ENCODE measurements around the gene PCSK2.

Gene PCSK2

GRCh38 chr20:17439616-17440296 is 212.9 kb downstream of the PCSK2 start:
- H3K36me3 ChIP-seq (ENCODE audit: control insufficient read depth, insufficient read depth, low read length) = no peaks in the 10 kb centered on the region
- H3K27me3 ChIP-seq (ENCODE audit: control insufficient read depth, insufficient read depth, low read length, poor library complexity, severe bottlenecking) = no peaks in the 10 kb centered on the region
- no peaks in the 10 kb centered on the region for H3K9me3 ChIP-seq (ENCODE audit: control insufficient read depth, low read length)
- WGBS, 2 experiments = 89 to 90% methylated on average over 8 of the region's 8 CpGs
- H3K4me3 ChIP-seq (ENCODE audit: insufficient read depth, low read depth, low read length) = no peak overlapping the region
- H3K27ac ChIP-seq (ENCODE audit: insufficient read depth, low read depth, low read length, poor library complexity, severe bottlenecking) = no peak overlapping the region
- no peaks in the 10 kb centered on the region for H3K4me1 ChIP-seq (ENCODE audit: control insufficient read depth, insufficient read depth, low read length)

DNA sequence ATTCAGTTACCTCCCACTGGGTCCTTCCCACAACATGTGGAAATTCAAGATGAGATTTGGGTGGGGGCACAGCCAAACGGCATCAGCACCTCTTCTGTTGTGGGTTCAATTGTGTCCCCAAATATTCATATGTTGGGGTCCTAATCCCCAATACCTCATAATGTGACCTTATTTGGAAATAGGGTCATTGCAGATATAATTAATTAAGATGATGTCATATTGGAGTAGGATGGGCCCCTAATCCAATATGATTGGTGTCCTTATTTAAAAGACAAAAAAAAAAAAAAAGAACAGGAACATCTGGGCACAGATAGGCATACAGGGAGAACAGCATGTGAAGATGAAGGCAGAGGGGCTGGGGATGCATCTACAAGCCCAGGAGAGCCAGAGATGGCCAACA is 214.9 kb downstream of the PCSK2 start:
- Histone ChIP-seq H3K36me3 (ENCODE audit: control insufficient read depth, insufficient read depth, low read length) (no peaks in the 10 kb centered on the region), H3K27me3 (ENCODE audit: control insufficient read depth, insufficient read depth, low read length, poor library complexity, severe bottlenecking) (no peaks in the 10 kb centered on the region), H3K4me1 (ENCODE audit: control insufficient read depth, insufficient read depth, low read length) (no peaks in the 10 kb centered on the region), H3K4me3 (ENCODE audit: insufficient read depth, low read depth, low read length) (no peak overlapping the region), H3K27ac (ENCODE audit: insufficient read depth, low read depth, low read length, poor library complexity, severe bottlenecking) (no peak overlapping the region), H3K9me3 (ENCODE audit: control insufficient read depth, low read length) (no peaks in the 10 kb centered on the region)
- WGBS, 2 experiments = 100% methylated on average over 1 of the region's 1 CpG

DNA sequence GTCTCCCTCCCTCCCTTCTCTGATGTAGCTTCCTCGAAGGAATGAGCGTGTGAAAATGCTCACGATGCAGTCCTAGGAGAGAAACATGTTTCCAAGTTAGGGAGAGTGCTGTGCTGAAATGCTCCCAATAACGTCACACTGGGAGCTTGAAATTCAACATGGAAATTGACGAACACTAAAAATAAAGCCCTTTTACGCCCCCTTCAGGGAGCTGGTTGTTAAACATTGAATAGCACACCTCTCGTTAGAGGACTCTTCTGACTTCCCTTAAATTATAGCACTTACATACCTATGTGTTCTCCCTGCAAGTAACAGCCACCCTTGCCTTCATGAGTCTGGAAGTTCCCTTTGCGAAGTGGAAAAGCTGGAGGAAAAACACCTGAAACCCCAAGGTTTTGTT is 215.7 kb downstream of the PCSK2 start:
- Histone ChIP-seq H3K27ac (ENCODE audit: insufficient read depth, low read depth, low read length, poor library complexity, severe bottlenecking) (no peak overlapping the region), H3K36me3 (ENCODE audit: control insufficient read depth, insufficient read depth, low read length) (no peaks in the 10 kb centered on the region), H3K4me3 (ENCODE audit: insufficient read depth, low read depth, low read length) (no peak overlapping the region), H3K9me3 (ENCODE audit: control insufficient read depth, low read length) (no peaks in the 10 kb centered on the region), H3K4me1 (ENCODE audit: control insufficient read depth, insufficient read depth, low read length) (no peaks in the 10 kb centered on the region), H3K27me3 (ENCODE audit: control insufficient read depth, insufficient read depth, low read length, poor library complexity, severe bottlenecking) (no peaks in the 10 kb centered on the region)
- 60 to 61% methylated on average over 8 of the region's 8 CpGs for WGBS, 2 experiments

- Histone ChIP-seq H3K27ac (ENCODE audit: insufficient read depth, low read depth, low read length, poor library complexity, severe bottlenecking) (no peak overlapping the region), H3K27me3 (ENCODE audit: control insufficient read depth, insufficient read depth, low read length, poor library complexity, severe bottlenecking) (no peaks in the 10 kb centered on the region), H3K9me3 (ENCODE audit: control insufficient read depth, low read length) (no peaks in the 10 kb centered on the region), H3K4me1 (ENCODE audit: control insufficient read depth, insufficient read depth, low read length) (no peaks in the 10 kb centered on the region), H3K36me3 (ENCODE audit: control insufficient read depth, insufficient read depth, low read length) (no peaks in the 10 kb centered on the region), H3K4me3 (ENCODE audit: insufficient read depth, low read depth, low read length) (no peak overlapping the region)
- WGBS, 2 experiments = 92 to 94% methylated on average over 11 of the region's 11 CpGs
These were observed 216.5 kb downstream of the PCSK2 start for GRCh38 chr20:17443131-17443858.

- WGBS, 2 experiments = 75 to 94% methylated on average over 1 to 2 of the region's 2 CpGs
- no peak overlapping the region for H3K27ac ChIP-seq (ENCODE audit: insufficient read depth, low read depth, low read length, poor library complexity, severe bottlenecking)
- H3K4me3 ChIP-seq (ENCODE audit: insufficient read depth, low read depth, low read length) = no peak overlapping the region
- no peaks in the 10 kb centered on the region for H3K27me3 ChIP-seq (ENCODE audit: control insufficient read depth, insufficient read depth, low read length, poor library complexity, severe bottlenecking)
- no peaks in the 10 kb centered on the region for H3K4me1 ChIP-seq (ENCODE audit: control insufficient read depth, insufficient read depth, low read length)
- H3K9me3 ChIP-seq (ENCODE audit: control insufficient read depth, low read length) = no peaks in the 10 kb centered on the region
- no peaks in the 10 kb centered on the region for H3K36me3 ChIP-seq (ENCODE audit: control insufficient read depth, insufficient read depth, low read length)
These were observed 217.3 kb downstream of the PCSK2 start for GRCh38 chr20:17444091-17444490.

GRCh38 chr20:17445543-17445942 is 218.7 kb downstream of the PCSK2 start:
- Histone ChIP-seq H3K27me3 (ENCODE audit: control insufficient read depth, insufficient read depth, low read length, poor library complexity, severe bottlenecking) (no peaks in the 10 kb centered on the region), H3K27ac (ENCODE audit: insufficient read depth, low read depth, low read length, poor library complexity, severe bottlenecking) (no peak overlapping the region), H3K36me3 (ENCODE audit: control insufficient read depth, insufficient read depth, low read length) (no peaks in the 10 kb centered on the region), H3K4me3 (ENCODE audit: insufficient read depth, low read depth, low read length) (no peak overlapping the region), H3K9me3 (ENCODE audit: control insufficient read depth, low read length) (no peaks in the 10 kb centered on the region), H3K4me1 (ENCODE audit: control insufficient read depth, insufficient read depth, low read length) (no peaks in the 10 kb centered on the region)
- 87 to 88% methylated on average over 13 of the region's 13 CpGs for WGBS, 2 experiments

DNA sequence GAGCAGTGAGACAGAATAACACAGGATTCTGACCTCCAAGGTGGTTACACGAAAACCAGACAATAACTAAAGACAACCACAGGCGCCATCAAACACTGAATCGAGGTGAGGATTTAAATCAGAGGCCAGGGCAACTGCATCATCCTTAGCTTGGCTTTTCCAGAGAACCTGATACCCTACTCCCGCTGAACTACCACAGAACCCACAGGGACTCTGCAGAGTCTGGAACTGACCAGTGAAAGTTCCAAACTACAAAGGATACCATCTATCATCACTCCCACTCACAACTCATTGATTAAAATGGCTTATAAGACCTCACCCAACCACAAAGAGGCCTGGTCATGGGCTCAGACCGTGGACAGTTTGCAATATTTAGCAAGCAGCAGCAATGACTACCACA is 219.3 kb downstream of the PCSK2 start:
- no peaks in the 10 kb centered on the region for H3K9me3 ChIP-seq (ENCODE audit: control insufficient read depth, low read length)
- no peak overlapping the region for H3K4me3 ChIP-seq (ENCODE audit: insufficient read depth, low read depth, low read length)
- H3K4me1 ChIP-seq (ENCODE audit: control insufficient read depth, insufficient read depth, low read length) = no peaks in the 10 kb centered on the region
- no peak overlapping the region for H3K27ac ChIP-seq (ENCODE audit: insufficient read depth, low read depth, low read length, poor library complexity, severe bottlenecking)
- no peaks in the 10 kb centered on the region for H3K27me3 ChIP-seq (ENCODE audit: control insufficient read depth, insufficient read depth, low read length, poor library complexity, severe bottlenecking)
- 92 to 95% methylated on average over 5 of the region's 5 CpGs for WGBS, 2 experiments
- H3K36me3 ChIP-seq (ENCODE audit: control insufficient read depth, insufficient read depth, low read length) = no peaks in the 10 kb centered on the region

DNA sequence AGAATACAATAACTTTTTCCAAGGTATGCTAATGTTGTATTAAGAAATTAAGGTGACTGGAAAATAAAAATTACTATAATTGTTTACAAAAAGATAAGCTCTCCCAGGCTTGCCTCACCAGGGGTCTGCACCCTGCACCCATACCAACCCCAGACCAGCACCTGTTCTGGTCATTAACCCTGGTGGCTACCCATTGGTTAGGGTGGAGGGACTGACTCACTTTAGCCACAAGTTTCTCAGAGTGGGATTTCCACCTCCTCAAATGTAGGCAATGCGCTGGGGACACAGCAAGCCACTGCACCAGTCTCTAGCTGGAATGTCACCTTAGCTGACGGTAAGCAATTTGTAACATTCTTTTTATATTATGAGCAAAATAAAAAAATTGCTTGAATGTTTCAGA is 221.2 kb downstream of the PCSK2 start:
- H3K27ac ChIP-seq (ENCODE audit: insufficient read depth, low read depth, low read length, poor library complexity, severe bottlenecking) = no peak overlapping the region
- 90 to 100% methylated on average over 1 to 2 of the region's 2 CpGs for WGBS, 2 experiments

DNA sequence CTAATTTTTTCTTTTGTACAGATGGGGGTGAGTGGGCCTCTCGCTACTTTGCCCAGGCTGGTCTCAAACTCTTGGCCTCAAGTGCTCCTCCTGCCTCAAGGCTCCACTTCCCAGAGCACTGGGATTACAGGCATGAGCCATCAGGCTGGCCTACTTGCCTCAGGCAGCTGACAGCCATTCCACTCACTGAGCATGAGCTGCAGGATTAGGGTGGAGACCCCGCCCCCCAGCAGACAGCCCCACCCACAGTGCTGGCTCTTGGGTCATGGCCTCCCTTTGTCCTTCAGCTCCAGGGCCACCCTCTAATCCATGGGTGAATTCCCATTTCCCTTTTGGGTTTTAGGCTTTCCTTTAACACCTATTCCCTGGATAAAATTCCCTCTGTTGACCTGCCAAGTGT is 222.2 kb downstream of the PCSK2 start:
- Histone ChIP-seq H3K9me3 (ENCODE audit: control insufficient read depth, low read length) (no peaks in the 10 kb centered on the region), H3K4me3 (ENCODE audit: insufficient read depth, low read depth, low read length) (no peak overlapping the region), H3K36me3 (ENCODE audit: control insufficient read depth, insufficient read depth, low read length) (no peaks in the 10 kb centered on the region), H3K4me1 (ENCODE audit: control insufficient read depth, insufficient read depth, low read length) (no peaks in the 10 kb centered on the region), H3K27me3 (ENCODE audit: control insufficient read depth, insufficient read depth, low read length, poor library complexity, severe bottlenecking) (no peaks in the 10 kb centered on the region), H3K27ac (ENCODE audit: insufficient read depth, low read depth, low read length, poor library complexity, severe bottlenecking) (no peak overlapping the region)
- WGBS, 2 experiments = 87 to 92% methylated on average over 2 of the region's 2 CpGs

More for the DNA sequence above, 221.2 kb downstream of the PCSK2 start:
- no peaks in the 10 kb centered on the region for H3K9me3 ChIP-seq (ENCODE audit: control insufficient read depth, low read length)
- H3K4me3 ChIP-seq (ENCODE audit: insufficient read depth, low read depth, low read length) = no peak overlapping the region
- no peaks in the 10 kb centered on the region for H3K27me3 ChIP-seq (ENCODE audit: control insufficient read depth, insufficient read depth, low read length, poor library complexity, severe bottlenecking)
- H3K4me1 ChIP-seq (ENCODE audit: control insufficient read depth, insufficient read depth, low read length) = no peaks in the 10 kb centered on the region
- H3K36me3 ChIP-seq (ENCODE audit: control insufficient read depth, insufficient read depth, low read length) = no peaks in the 10 kb centered on the region

DNA sequence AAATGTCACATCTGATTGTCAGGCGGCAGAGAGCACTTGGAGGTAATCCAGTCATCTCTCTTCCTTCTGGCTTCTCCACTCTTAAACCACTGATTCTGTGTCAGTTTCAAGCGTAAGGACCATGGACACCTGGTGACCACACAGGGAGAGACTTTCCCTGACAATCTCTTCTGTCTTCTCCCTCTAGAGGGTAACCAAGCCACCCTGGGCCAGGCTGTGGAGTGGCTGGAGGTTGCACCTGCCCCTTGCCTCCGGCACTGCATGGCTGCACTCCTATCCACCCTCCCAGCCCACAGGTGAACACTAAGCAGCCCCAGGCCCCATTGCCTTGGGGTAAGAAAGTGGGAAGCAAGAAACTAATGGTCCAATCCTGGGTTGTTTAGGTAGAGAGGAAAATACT is 225.6 kb downstream of the PCSK2 start:
- no peaks in the 10 kb centered on the region for H3K9me3 ChIP-seq (ENCODE audit: control insufficient read depth, low read length)
- WGBS, 2 experiments = 88 to 92% methylated on average over 3 of the region's 3 CpGs
- no peak overlapping the region for H3K4me3 ChIP-seq (ENCODE audit: insufficient read depth, low read depth, low read length)
- H3K27ac ChIP-seq (ENCODE audit: insufficient read depth, low read depth, low read length, poor library complexity, severe bottlenecking) = no peak overlapping the region
- H3K27me3 ChIP-seq (ENCODE audit: control insufficient read depth, insufficient read depth, low read length, poor library complexity, severe bottlenecking) = no peaks in the 10 kb centered on the region
- H3K36me3 ChIP-seq (ENCODE audit: control insufficient read depth, insufficient read depth, low read length) = no peaks in the 10 kb centered on the region
- H3K4me1 ChIP-seq (ENCODE audit: control insufficient read depth, insufficient read depth, low read length) = no peaks in the 10 kb centered on the region
